IPS DF 6.9 (cell line): ENCODE data around the gene RNF44.

Experiments used
- DNase-seq: peaks from one replicate; pipeline ENCODE4 v3.0.0-alpha.2; 2013; ENCODE audit warnings: low read depth, low spot score
- H3K27ac ChIP-seq: one replicate; pipeline ENCODE4 v1.5.1; 2013; ENCODE audit warnings: low read length, control low read depth
- H3K27me3 ChIP-seq: 2 replicates; pipeline ENCODE4 v1.6.1; 2013; ENCODE audit warnings: mild to moderate bottlenecking, low read length; ENCODE audit not compliant: control insufficient read depth, insufficient read depth
- H3K36me3 ChIP-seq: 2 replicates; pipeline ENCODE4 v1.6.1; 2013; ENCODE audit warnings: low read length; ENCODE audit not compliant: control insufficient read depth, insufficient read depth
- H3K4me1 ChIP-seq: 2 replicates; pipeline ENCODE4 v1.6.1; 2013; ENCODE audit warnings: low read length; ENCODE audit not compliant: control insufficient read depth, insufficient read depth
- H3K4me3 ChIP-seq: 2 replicates; pipeline ENCODE4 v1.5.1; 2013; ENCODE audit warnings: mild to moderate bottlenecking, low read length
- H3K9me3 ChIP-seq: 2 replicates; pipeline ENCODE4 v1.6.1; 2013; ENCODE audit warnings: low read length, inconsistent platforms; ENCODE audit not compliant: control insufficient read depth, insufficient read depth
- WGBS: extraction: QIAGEN DNeasy Blood & Tissue Kit; methylation state at CpG from one replicate; pipeline ENCODE4 v1.1.7; 2013; ENCODE audit warnings: mixed read lengths, missing lambda C conversion rate; ENCODE audit not compliant: insufficient read length, insufficient coverage; 5-methylcytosine and 5-hydroxymethylcytosine counted together

Gene RNF44

DNA sequence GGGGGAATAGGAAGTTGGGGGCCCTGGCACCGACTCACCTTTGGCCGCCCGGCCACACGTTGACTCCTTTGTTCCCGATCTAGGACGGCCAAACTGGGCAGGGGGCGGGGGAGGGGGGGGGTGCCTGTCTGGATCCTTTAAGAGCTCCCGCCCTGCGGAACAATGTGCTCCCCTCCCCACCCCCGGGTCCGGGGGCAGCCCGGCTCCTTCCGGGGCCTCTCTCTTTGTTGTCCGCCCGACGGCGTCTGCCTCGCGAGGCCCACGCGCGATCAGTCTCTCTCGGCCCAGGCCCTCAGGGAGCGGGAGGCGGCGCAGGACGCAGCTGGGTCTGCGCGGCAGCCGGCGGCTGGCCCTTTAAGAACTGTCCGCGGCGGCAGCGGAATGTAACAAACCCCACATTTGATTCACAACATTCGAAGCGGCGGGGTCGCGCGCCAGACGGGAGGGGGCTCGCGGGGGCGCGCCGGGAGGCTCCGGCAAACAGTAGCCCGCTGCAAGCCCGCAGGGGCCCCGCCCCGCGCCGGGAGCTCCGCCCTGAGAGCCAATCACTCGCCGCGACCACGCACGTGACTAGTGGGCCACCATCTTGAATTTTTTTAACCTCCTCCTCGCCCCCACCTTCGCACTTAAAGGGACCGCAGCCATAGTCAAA is at the start of gene RNF44:
Gene RNF44 (minus strand): TSS at position 501 of the 652 bp plus-strand sequence. CDS start 4,930 bp downstream, outside the sequence.
- Histone ChIP-seq H3K36me3 (peaks cover 11% of the 10 kb centered on the region), H3K4me1 (peaks cover 11% of the 10 kb centered on the region), H3K4me3 (peak within 1 kb of the TSS; percentile 67), H3K9me3 (no peaks in the 10 kb centered on the region), H3K27ac (no peak within 1 kb of the TSS), H3K27me3 (no peaks in the 10 kb centered on the region)
- DNase-seq: peak; percentile 91
- no CpG with 5 or more reads among the region's 63 CpGs for WGBS

DNA sequence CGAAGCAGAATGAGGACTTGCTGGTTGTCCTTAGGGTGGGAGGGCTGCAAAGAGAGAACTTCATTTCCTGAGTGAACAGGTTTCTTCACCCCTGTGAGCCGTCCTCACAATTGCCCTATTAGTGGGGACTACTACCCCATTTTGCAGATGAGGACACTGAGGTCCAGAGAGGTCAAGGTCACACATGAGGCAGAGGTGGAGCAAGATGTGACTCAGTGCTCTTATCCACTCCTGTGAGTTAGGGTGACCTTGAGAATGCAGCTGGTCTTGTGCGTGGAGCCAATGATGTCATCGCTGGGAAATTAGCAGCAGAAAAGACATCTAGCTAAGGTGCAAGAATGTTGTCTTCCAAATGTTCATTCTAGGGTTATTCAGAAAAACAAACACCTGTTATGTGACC is 45.9 kb upstream of the RNF44 start:
- DNase-seq: no peak
- Histone ChIP-seq H3K36me3 (no peaks in the 10 kb centered on the region), H3K4me3 (no peak overlapping the region), H3K27ac (no peak overlapping the region), H3K4me1 (no peaks in the 10 kb centered on the region), H3K9me3 (no peaks in the 10 kb centered on the region), H3K27me3 (no peaks in the 10 kb centered on the region)
- WGBS: no CpG with 5 or more reads among the region's 4 CpGs

DNA sequence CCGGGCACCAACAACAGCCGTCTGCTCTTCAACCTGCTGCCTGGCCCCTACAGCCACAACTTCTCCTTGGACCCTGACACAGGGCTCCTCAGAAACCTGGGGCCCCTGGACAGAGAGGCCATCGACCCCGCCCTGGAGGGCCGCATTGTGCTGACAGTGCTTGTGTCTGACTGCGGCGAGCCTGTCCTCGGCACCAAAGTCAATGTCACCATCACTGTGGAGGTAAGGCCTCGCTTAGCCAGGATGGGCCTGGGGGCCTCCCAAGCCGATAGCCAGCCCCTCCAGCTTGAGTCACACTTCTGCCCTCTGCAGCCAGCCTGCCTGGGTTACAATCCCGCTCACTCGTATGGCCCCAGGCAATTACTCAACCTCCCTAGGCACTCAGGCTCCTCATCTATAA is 44.2 kb upstream of the RNF44 start:
- Histone ChIP-seq H3K4me3 (no peak overlapping the region), H3K4me1 (no peaks in the 10 kb centered on the region; the same call in 1 of the 2 replicates), H3K27me3 (no peaks in the 10 kb centered on the region), H3K27ac (no peak overlapping the region), H3K9me3 (no peaks in the 10 kb centered on the region), H3K36me3 (no peaks in the 10 kb centered on the region)
- WGBS: no CpG with 5 or more reads among the region's 12 CpGs
- DNase-seq: no peak

- no peaks in the 10 kb centered on the region for H3K9me3 ChIP-seq
- no peak overlapping the region for H3K27ac ChIP-seq
- WGBS: no CpG with 5 or more reads among the region's 4 CpGs
- no peaks in the 10 kb centered on the region; the same call in 1 of the 2 replicates for H3K4me1 ChIP-seq
- H3K36me3 ChIP-seq: no peaks in the 10 kb centered on the region
- H3K4me3 ChIP-seq: no peak overlapping the region
- no peaks in the 10 kb centered on the region for H3K27me3 ChIP-seq
- no peak for DNase-seq
These were observed 42.1 kb upstream of the RNF44 start for GRCh38 chr5:176579323-176579722.

GRCh38 chr5:176578391-176578808 is 41.2 kb upstream of the RNF44 start:
- peak; percentile 92 for DNase-seq
- H3K27me3 ChIP-seq: no peaks in the 10 kb centered on the region
- H3K27ac ChIP-seq: no peak overlapping the region
- no CpG with 5 or more reads among the region's 15 CpGs for WGBS
- H3K4me1 ChIP-seq: no peaks in the 10 kb centered on the region; the same call in 1 of the 2 replicates
- H3K4me3 ChIP-seq: no peak overlapping the region
- H3K9me3 ChIP-seq: no peaks in the 10 kb centered on the region
- no peaks in the 10 kb centered on the region for H3K36me3 ChIP-seq

GRCh38 chr5:176577312-176578176 is 40.3 kb upstream of the RNF44 start:
- Histone ChIP-seq H3K27ac (no peak overlapping the region), H3K4me1 (no peaks in the 10 kb centered on the region; the same call in 1 of the 2 replicates), H3K4me3 (no peak overlapping the region), H3K9me3 (no peaks in the 10 kb centered on the region), H3K36me3 (no peaks in the 10 kb centered on the region), H3K27me3 (no peaks in the 10 kb centered on the region)
- WGBS: no CpG with 5 or more reads among the region's 36 CpGs
- DNase-seq: no peak

GRCh38 chr5:176575488-176576422 is 38.6 kb upstream of the RNF44 start:
- Histone ChIP-seq H3K9me3 (no peaks in the 10 kb centered on the region), H3K36me3 (no peaks in the 10 kb centered on the region), H3K4me3 (no peak overlapping the region), H3K27me3 (no peaks in the 10 kb centered on the region), H3K4me1 (no peaks in the 10 kb centered on the region; the same call in 1 of the 2 replicates), H3K27ac (no peak overlapping the region)
- no peak for DNase-seq
- no CpG with 5 or more reads among the region's 37 CpGs for WGBS

DNA sequence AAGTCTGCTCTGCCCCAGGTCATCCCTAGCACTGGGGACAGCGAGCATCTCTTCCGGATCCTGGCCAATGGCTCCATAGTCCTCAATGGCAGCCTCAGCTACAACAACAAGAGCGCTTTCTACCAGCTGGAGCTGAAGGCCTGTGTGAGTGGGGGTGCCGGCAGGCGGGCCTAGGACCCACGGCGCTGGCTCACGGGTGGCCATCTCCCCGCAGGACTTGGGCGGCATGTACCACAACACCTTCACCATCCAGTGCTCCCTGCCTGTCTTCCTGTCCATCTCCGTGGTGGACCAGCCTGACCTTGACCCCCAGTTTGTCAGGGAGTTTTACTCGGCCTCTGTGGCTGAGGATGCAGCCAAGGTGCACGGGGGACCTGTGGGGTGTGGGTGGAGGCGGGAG is 37.9 kb upstream of the RNF44 start:
- H3K4me3 ChIP-seq: no peak overlapping the region
- no peaks in the 10 kb centered on the region for H3K27me3 ChIP-seq
- no peaks in the 10 kb centered on the region; the same call in 1 of the 2 replicates for H3K4me1 ChIP-seq
- DNase-seq: no peak
- no peak overlapping the region for H3K27ac ChIP-seq
- no peaks in the 10 kb centered on the region for H3K36me3 ChIP-seq
- no CpG with 5 or more reads among the region's 14 CpGs for WGBS
- no peaks in the 10 kb centered on the region for H3K9me3 ChIP-seq

GRCh38 chr5:176574297-176574591 is 37.0 kb upstream of the RNF44 start:
- H3K4me3 ChIP-seq: no peak overlapping the region
- DNase-seq: no peak
- H3K9me3 ChIP-seq: no peaks in the 10 kb centered on the region
- no peaks in the 10 kb centered on the region for H3K36me3 ChIP-seq
- no CpG with 5 or more reads among the region's 10 CpGs for WGBS
- no peak overlapping the region for H3K27ac ChIP-seq
- no peaks in the 10 kb centered on the region for H3K27me3 ChIP-seq
- H3K4me1 ChIP-seq: no peaks in the 10 kb centered on the region; the same call in 1 of the 2 replicates
